Mucosa of stomach (tissue), 1 donor: Measurements from ENCODE around the gene SAYSD1.

ENCODE experiments used
- H3K27me3 ChIP-seq: one replicate; pipeline ENCODE4 v1.7.0; 2013; ENCODE audit warnings: mild to moderate bottlenecking, low read length; ENCODE audit not compliant: control insufficient read depth, insufficient read depth
- H3K36me3 ChIP-seq: one replicate; pipeline ENCODE4 v1.7.0; 2013; ENCODE audit warnings: low read length; ENCODE audit not compliant: control insufficient read depth, insufficient read depth
- H3K4me1 ChIP-seq: one replicate; pipeline ENCODE4 v1.7.0; 2013; ENCODE audit warnings: mild to moderate bottlenecking, low read length; ENCODE audit not compliant: control insufficient read depth, insufficient read depth
- H3K4me3 ChIP-seq: one replicate; pipeline ENCODE4 v1.7.0; 2013; ENCODE audit warnings: low read length
- H3K9ac ChIP-seq: one replicate; pipeline ENCODE4 v1.7.0; 2013; ENCODE audit warnings: mild to moderate bottlenecking, low read length, moderate library complexity
- H3K9me3 ChIP-seq: one replicate; pipeline ENCODE4 v1.7.0; 2013; ENCODE audit warnings: mild to moderate bottlenecking, low read length, moderate library complexity; ENCODE audit not compliant: control insufficient read depth
- donor health status: Pancreatic carcinoma.

The SAYSD1 gene

DNA sequence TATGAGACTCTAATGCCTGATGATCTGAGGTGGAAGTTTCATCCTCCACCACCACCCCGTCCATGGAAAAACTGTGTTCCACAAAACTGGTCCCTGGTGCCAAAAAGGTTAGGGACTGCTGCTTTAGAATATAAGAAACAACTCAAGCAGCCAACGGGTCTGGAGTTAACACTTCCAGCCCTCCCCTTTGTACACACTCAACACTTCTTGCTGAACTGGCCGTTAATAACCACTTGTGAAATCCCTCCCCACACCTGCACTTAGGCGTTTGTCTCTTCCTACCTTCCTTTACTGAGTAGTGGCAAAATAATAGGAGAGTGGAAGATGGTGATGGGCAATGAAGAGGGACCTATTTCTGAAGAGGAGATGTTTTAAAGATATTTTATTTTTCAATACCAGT lies 10.5 kb downstream of the SAYSD1 start:
- no peaks in the 10 kb centered on the region for H3K36me3 ChIP-seq
- H3K9ac ChIP-seq: no peak overlapping the region
- H3K4me1 ChIP-seq: peaks cover 11% of the 10 kb centered on the region
- H3K4me3 ChIP-seq: no peak overlapping the region
- H3K27me3 ChIP-seq: no peaks in the 10 kb centered on the region
- H3K9me3 ChIP-seq: no peaks in the 10 kb centered on the region

GRCh38 chr6:39102821-39103136 lies 12.2 kb downstream of the SAYSD1 start:
- Histone ChIP-seq H3K4me3 (no peak overlapping the region), H3K36me3 (no peaks in the 10 kb centered on the region), H3K9ac (no peak overlapping the region), H3K9me3 (no peaks in the 10 kb centered on the region), H3K27me3 (no peaks in the 10 kb centered on the region), H3K4me1 (no peaks in the 10 kb centered on the region)

DNA sequence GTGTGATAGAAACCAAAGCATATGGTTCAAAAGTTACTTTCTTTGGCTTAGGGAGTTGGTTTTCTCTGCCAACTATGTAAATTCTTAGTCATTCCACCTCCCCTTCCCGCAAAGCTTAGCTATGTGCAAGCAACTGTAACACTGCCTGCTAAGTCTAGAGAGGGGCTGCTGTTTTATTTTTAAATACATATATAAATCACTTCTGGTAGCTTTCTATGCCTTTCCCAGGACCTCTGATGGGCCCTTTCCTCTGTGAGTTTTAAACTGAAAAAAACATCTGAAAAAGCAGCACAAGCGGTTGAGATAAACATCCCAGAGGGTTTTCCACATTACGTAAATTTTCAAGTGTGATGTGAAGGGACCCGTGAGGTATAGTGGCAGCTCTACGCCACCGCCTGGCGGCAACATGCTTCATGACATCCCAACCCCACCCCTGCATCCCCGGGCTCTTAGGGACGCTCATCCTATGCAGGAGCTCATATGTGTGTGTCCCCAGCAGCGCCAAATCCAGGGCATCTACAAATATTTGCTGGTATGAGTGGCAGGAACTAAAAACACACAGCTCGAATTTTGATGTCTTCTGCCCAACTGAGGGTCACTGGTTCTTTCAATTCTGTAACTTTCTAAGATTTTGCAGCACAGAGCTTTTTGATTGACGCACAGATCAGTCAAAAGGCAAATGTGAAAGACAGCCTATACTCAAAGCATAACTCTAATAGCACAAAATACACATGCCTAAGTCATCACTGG lies 12.7 kb downstream of the SAYSD1 start:
- no peaks in the 10 kb centered on the region for H3K9me3 ChIP-seq
- H3K27me3 ChIP-seq: no peaks in the 10 kb centered on the region
- H3K4me3 ChIP-seq: no peak overlapping the region
- no peak overlapping the region for H3K9ac ChIP-seq
- H3K36me3 ChIP-seq: no peaks in the 10 kb centered on the region
- no peaks in the 10 kb centered on the region for H3K4me1 ChIP-seq

GRCh38 chr6:39100358-39100757 lies 14.6 kb downstream of the SAYSD1 start:
- Histone ChIP-seq H3K4me3 (no peak overlapping the region), H3K9me3 (no peaks in the 10 kb centered on the region), H3K9ac (no peak overlapping the region), H3K4me1 (no peaks in the 10 kb centered on the region), H3K36me3 (no peaks in the 10 kb centered on the region), H3K27me3 (no peaks in the 10 kb centered on the region)

GRCh38 chr6:39095578-39095977 lies 19.4 kb downstream of the SAYSD1 start:
- Histone ChIP-seq H3K27me3 (no peaks in the 10 kb centered on the region), H3K9me3 (no peaks in the 10 kb centered on the region), H3K9ac (no peak overlapping the region), H3K4me1 (no peaks in the 10 kb centered on the region), H3K36me3 (no peaks in the 10 kb centered on the region), H3K4me3 (no peak overlapping the region)

DNA sequence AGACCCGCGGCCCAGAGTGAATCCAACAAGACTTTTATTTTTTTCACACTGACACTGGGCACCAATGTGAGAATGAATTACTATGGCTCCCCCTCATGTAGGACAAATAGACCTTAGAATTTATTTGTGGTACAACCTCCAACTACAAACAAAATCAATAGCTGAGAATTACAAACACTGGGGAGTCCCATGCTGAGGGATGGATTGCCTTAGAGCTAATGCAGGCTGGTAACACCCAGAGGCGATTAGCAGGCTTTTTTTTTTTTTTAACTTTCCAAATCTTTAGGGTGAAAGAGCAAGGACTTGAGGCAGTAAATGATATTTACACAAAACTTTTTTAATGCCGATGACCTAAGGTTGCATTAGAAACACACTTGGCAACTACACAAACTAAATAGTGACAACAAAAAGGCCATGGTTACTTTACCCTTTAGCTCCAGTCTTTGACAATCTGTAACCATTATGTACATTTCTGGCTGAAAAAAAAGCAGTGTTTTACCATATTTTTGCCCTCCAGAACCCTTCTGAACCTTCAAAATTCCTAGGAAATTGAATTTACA lies 21.8 kb downstream of the SAYSD1 start:
- H3K4me3 ChIP-seq: no peak overlapping the region
- no peaks in the 10 kb centered on the region for H3K9me3 ChIP-seq
- no peak overlapping the region for H3K9ac ChIP-seq
- no peaks in the 10 kb centered on the region for H3K4me1 ChIP-seq
- no peaks in the 10 kb centered on the region for H3K36me3 ChIP-seq
- H3K27me3 ChIP-seq: no peaks in the 10 kb centered on the region

DNA sequence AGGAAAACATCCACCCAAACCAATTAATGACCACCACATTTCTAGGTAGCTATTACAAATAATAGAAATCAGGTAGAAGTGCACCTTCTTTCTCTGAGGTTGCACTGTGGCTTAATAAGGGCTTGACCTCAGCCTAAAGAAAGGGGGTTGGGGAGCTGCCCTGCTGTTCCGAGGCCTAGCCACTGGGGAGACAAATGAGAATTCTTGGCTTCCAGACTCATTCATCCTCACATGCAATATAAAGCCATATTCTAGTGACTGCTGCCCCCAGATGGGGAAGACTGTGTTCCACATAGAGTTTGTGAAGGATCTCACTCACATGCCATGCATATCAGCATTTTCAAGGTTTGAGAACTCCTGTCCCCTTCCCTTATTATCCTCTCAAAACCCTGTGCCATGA lies 22.9 kb downstream of the SAYSD1 start:
- Histone ChIP-seq H3K4me1 (no peaks in the 10 kb centered on the region), H3K27me3 (no peaks in the 10 kb centered on the region), H3K9me3 (no peaks in the 10 kb centered on the region), H3K4me3 (no peak overlapping the region), H3K36me3 (no peaks in the 10 kb centered on the region), H3K9ac (no peak overlapping the region)

GRCh38 chr6:39091220-39091619 lies 23.8 kb downstream of the SAYSD1 start:
- H3K36me3 ChIP-seq: no peaks in the 10 kb centered on the region
- no peaks in the 10 kb centered on the region for H3K4me1 ChIP-seq
- H3K9ac ChIP-seq: no peak overlapping the region
- no peaks in the 10 kb centered on the region for H3K27me3 ChIP-seq
- no peaks in the 10 kb centered on the region for H3K9me3 ChIP-seq
- no peak overlapping the region for H3K4me3 ChIP-seq

- no peaks in the 10 kb centered on the region for H3K9me3 ChIP-seq
- H3K9ac ChIP-seq: no peak overlapping the region
- H3K36me3 ChIP-seq: no peaks in the 10 kb centered on the region
- no peaks in the 10 kb centered on the region for H3K4me1 ChIP-seq
- peaks cover 2% of the 10 kb centered on the region for H3K27me3 ChIP-seq
- H3K4me3 ChIP-seq: no peak overlapping the region
Measured at GRCh38 chr6:39090036-39090435, 24.9 kb downstream of the SAYSD1 start.

- no peak overlapping the region for H3K9ac ChIP-seq
- no peaks in the 10 kb centered on the region for H3K36me3 ChIP-seq
- no peaks in the 10 kb centered on the region for H3K4me1 ChIP-seq
- H3K4me3 ChIP-seq: no peak overlapping the region
- no peaks in the 10 kb centered on the region for H3K9me3 ChIP-seq
- peaks cover 7% of the 10 kb centered on the region for H3K27me3 ChIP-seq
Measured at GRCh38 chr6:39088331-39088730, 26.7 kb downstream of the SAYSD1 start.

GRCh38 chr6:39087197-39087596 lies 27.8 kb downstream of the SAYSD1 start:
- H3K36me3 ChIP-seq: no peaks in the 10 kb centered on the region
- peaks cover 7% of the 10 kb centered on the region for H3K27me3 ChIP-seq
- no peak overlapping the region for H3K4me3 ChIP-seq
- H3K4me1 ChIP-seq: no peaks in the 10 kb centered on the region
- no peaks in the 10 kb centered on the region for H3K9me3 ChIP-seq
- no peak overlapping the region for H3K9ac ChIP-seq

GRCh38 chr6:39086711-39087110 lies 28.3 kb downstream of the SAYSD1 start:
- Histone ChIP-seq H3K4me1 (no peaks in the 10 kb centered on the region), H3K27me3 (peaks cover 7% of the 10 kb centered on the region), H3K9me3 (no peaks in the 10 kb centered on the region), H3K36me3 (no peaks in the 10 kb centered on the region), H3K9ac (no peak overlapping the region), H3K4me3 (no peak overlapping the region)

DNA sequence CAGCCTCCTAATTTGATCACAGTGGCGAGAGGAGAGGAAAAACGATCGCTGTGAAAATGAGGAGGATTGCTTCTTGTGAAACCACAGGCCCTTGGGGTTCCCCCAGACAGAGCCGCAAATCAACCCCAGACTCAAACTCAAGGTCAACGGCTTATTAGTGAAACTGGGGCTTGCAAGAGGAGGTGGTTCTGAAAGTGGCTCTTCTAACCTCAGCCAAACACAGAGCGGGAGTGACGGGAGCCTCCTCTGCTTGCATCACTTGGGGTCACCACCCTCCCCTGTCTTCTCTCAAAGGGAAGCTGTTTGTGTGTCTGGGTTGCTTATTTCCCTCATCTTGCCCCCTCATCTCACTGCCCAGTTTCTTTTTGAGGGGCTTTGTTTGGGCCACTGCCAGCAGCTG lies 28.7 kb downstream of the SAYSD1 start:
- H3K27me3 ChIP-seq: peaks cover 9% of the 10 kb centered on the region
- H3K4me1 ChIP-seq: no peaks in the 10 kb centered on the region
- no peaks in the 10 kb centered on the region for H3K9me3 ChIP-seq

More for the DNA sequence above, 28.7 kb downstream of the SAYSD1 start:
- no peak overlapping the region for H3K4me3 ChIP-seq
- H3K36me3 ChIP-seq: no peaks in the 10 kb centered on the region
- H3K9ac ChIP-seq: no peak overlapping the region
